CD14-positive monocyte (primary cell): ENCODE measurements around the gene TICRR. TPM values are rescaled to one million over a fixed set of nuclear protein-coding genes. Genes with fewer than 3 reads are reported as not detected.

ENCODE experiments used
- DNase-seq, 3 donors: peaks; one replicate each; pipeline ENCODE4 v3.0.0-alpha.2; 2011 to 2022
- H2AFZ ChIP-seq: 2 replicates; pipeline ENCODE4 v1.6.0; 2012; ENCODE audit warnings: mild to moderate bottlenecking, low read depth, low read length, inconsistent platforms; ENCODE audit not compliant: insufficient read depth, poor library complexity, severe bottlenecking
- H3K27ac ChIP-seq, 2 donors: 1 replicate in 1 of 2; 2 replicates in 1 of 2; pipeline ENCODE4 v1.5.1; 2012 to 2013; ENCODE audit warnings: low read length in 2 of 2, control low read depth in 1 of 2, inconsistent platforms in 1 of 2, low read depth in 1 of 2, mild to moderate bottlenecking in 1 of 2
- H3K27me3 ChIP-seq, 2 donors: one replicate each; pipeline versions ENCODE4 v1.6.0 to v1.6.1; 2011 to 2013; ENCODE audit warnings: low read length in 2 of 2; ENCODE audit not compliant: control insufficient read depth in 2 of 2, insufficient read depth in 2 of 2
- H3K36me3 ChIP-seq, 2 donors: replicated peaks in 1 of 2; 1 replicate in 1 of 2; 2 replicates in 1 of 2; pipeline versions ENCODE4 v1.5.1 to v1.6.1; 2012 to 2013; ENCODE audit warnings: low read length in 2 of 2, control low read depth in 1 of 2, inconsistent platforms in 1 of 2, mild to moderate bottlenecking in 1 of 2; ENCODE audit not compliant: insufficient read depth in 2 of 2, control insufficient read depth in 1 of 2
- H3K4me1 ChIP-seq, 2 donors: 1 replicate in 1 of 2; 2 replicates in 1 of 2; pipeline versions ENCODE4 v1.5.1 to v1.6.1; 2012 to 2013; ENCODE audit warnings: low read length in 2 of 2, control low read depth in 1 of 2, inconsistent platforms in 1 of 2, mild to moderate bottlenecking in 1 of 2, moderate library complexity in 1 of 2; ENCODE audit not compliant: insufficient read depth in 2 of 2, control insufficient read depth in 1 of 2
- H3K4me2 ChIP-seq: replicated peaks from 2 replicates; pipeline ENCODE3; 2012; ENCODE audit warnings: low read length, moderate library complexity, mild to moderate bottlenecking; ENCODE audit not compliant: poor library complexity, severe bottlenecking; ENCODE audit errors: extremely low read depth
- H3K4me3 ChIP-seq, 3 experiments: fragments of 200-600 bp in 1 of 3; sonication (generic) in 1 of 3; replicated peaks in 1 of 3; 1 replicate in 2 of 3; 2 replicates in 1 of 3; pipeline ENCODE4 v1.5.1; 2011 to 2013; ENCODE audit warnings: low read length in 3 of 3, mild to moderate bottlenecking in 3 of 3, control low read depth in 2 of 3, low read depth in 2 of 3, inconsistent platforms in 1 of 3, moderate library complexity in 1 of 3
- H3K79me2 ChIP-seq: 2 replicates; pipeline ENCODE4 v1.6.0; 2012; ENCODE audit warnings: mild to moderate bottlenecking, control low read depth, inconsistent platforms, low read length, moderate library complexity; ENCODE audit not compliant: insufficient read depth
- H3K9ac ChIP-seq: 2 replicates; pipeline ENCODE4 v1.6.0; 2017; ENCODE audit warnings: low read length, mild to moderate bottlenecking; ENCODE audit not compliant: insufficient read depth, poor library complexity, severe bottlenecking
- H3K9me3 ChIP-seq, 2 donors: replicated peaks in 1 of 2; 1 replicate in 1 of 2; 2 replicates in 1 of 2; pipeline versions ENCODE4 v1.5.1 to v1.6.1; 2012 to 2013; ENCODE audit warnings: low read length in 2 of 2, control low read depth in 1 of 2; ENCODE audit not compliant: control insufficient read depth in 1 of 2, insufficient read depth in 1 of 2
- H4K20me1 ChIP-seq: 2 replicates; pipeline ENCODE4 v1.6.0; 2012; ENCODE audit warnings: mild to moderate bottlenecking, low read length, control low read depth, moderate library complexity; ENCODE audit not compliant: insufficient read depth
- H3K27ac Mint-ChIP-seq, 7 donors: one replicate each; pipeline ENCODE4 v1.8.0; 2020; ENCODE audit warnings: mild to moderate bottlenecking in 7 of 7, mixed read lengths in 7 of 7, moderate library complexity in 6 of 7, inconsistent platforms in 2 of 7
- H3K27me3 Mint-ChIP-seq, 3 donors: one replicate each; pipeline ENCODE4 v1.8.0; 2021 to 2022; ENCODE audit warnings: low read depth in 3 of 3, mild to moderate bottlenecking in 3 of 3, mixed read lengths in 3 of 3, moderate library complexity in 3 of 3, inconsistent platforms in 1 of 3
- H3K36me3 Mint-ChIP-seq, 2 donors: one replicate each; pipeline ENCODE4 v1.8.0; 2020; ENCODE audit warnings: mixed read lengths in 2 of 2, inconsistent platforms in 1 of 2, mild to moderate bottlenecking in 1 of 2
- H3K4me1 Mint-ChIP-seq: one replicate; pipeline ENCODE4 v1.8.0; 2020; ENCODE audit warnings: mild to moderate bottlenecking, mixed read lengths
- H3K4me3 Mint-ChIP-seq, 2 donors: one replicate each; pipeline ENCODE4 v1.8.0; 2020; ENCODE audit warnings: mild to moderate bottlenecking in 2 of 2, mixed read lengths in 2 of 2, moderate library complexity in 1 of 2
- H3K9me3 Mint-ChIP-seq, 7 donors: one replicate each; pipeline ENCODE4 v1.8.0; 2020 to 2022; ENCODE audit warnings: mixed read lengths in 7 of 7, mild to moderate bottlenecking in 6 of 7, moderate library complexity in 6 of 7, inconsistent platforms in 2 of 7
- CTCF ChIP-seq: fragments of 200-600 bp; IDR thresholded peaks from one replicate; pipeline ENCODE4 v1.8.0; 2022; ENCODE audit warnings: antibody characterized with exemption, mild to moderate bottlenecking
- whole genome bisulfite sequencing: methylation state at CpG from one replicate; pipeline ENCODE4 v1.1.5; 2013; ENCODE audit warnings: missing lambda C conversion rate; ENCODE audit not compliant: insufficient coverage; 5-methylcytosine and 5-hydroxymethylcytosine counted together
- intact Hi-C, 2 donors: fragments of 100-400 bp; cut with micrococcal nuclease; formaldehyde crosslinking; loops; one replicate each; pipeline versions ENCODE4 v1.15.0 to v1.15.1; 2023
- polyA plus RNA-seq, 3 donors: library from polyadenylated mRNA; depleted of rRNA in 1 of 3; unstranded in 2 of 3; stranded (reverse) in 1 of 3; fragments of 300-500 nt in 2 of 3; fragments of >200 nt in 1 of 3; fragmentation: Illumina TruSeq in 2 of 3; gene quantifications; 1 replicate in 2 of 3; 2 replicates in 1 of 3; pipeline ENCODE4 v1.2.3, GENCODE V29; 2012 to 2021

Gene TICRR
- polyA plus RNA-seq, 3 donors, result not detected

- Mint-ChIP-seq H3K27me3 (peaks cover 9 to 11% (median 10%) of the 10 kb centered on the region in 3 donors), H3K36me3 (no peaks in the 10 kb centered on the region), H3K9me3 (peaks cover 0 to under 1% (median 0%) of the 10 kb centered on the region in 7 donors), H3K27ac (no peak overlapping the region), H3K4me3 (no peak overlapping the region), H3K4me1 (no peaks in the 10 kb centered on the region)
- WGBS, result 100% methylated on average over 6 of the region's 7 CpGs
- H3K27ac ChIP-seq, result no peak overlapping the region
- no peaks in the 10 kb centered on the region for H4K20me1 ChIP-seq
- no peak overlapping the region for H3K4me2 ChIP-seq
- H3K9ac ChIP-seq, result no peak overlapping the region
- intact Hi-C loops, result no loop called here
- no peak for DNase-seq
- no peak overlapping the region for H2AFZ ChIP-seq
- H3K27me3 ChIP-seq, result no peaks in the 10 kb centered on the region
- H3K9me3 ChIP-seq, result no peaks in the 10 kb centered on the region
- no peaks in the 10 kb centered on the region for H3K79me2 ChIP-seq
- H3K4me1 ChIP-seq, result no peaks in the 10 kb centered on the region
- no peaks in the 10 kb centered on the region for H3K36me3 ChIP-seq
- H3K4me3 ChIP-seq, result no peak overlapping the region
- no peak for TF ChIP-seq CTCF
Observed at GRCh38 chr15:89526181-89526580, 49.1 kb upstream of the TICRR start.

- Histone ChIP-seq H3K27me3 (no peaks in the 10 kb centered on the region), H3K9me3 (no peaks in the 10 kb centered on the region), H4K20me1 (no peaks in the 10 kb centered on the region), H3K4me1 (no peaks in the 10 kb centered on the region), H3K27ac (no peak overlapping the region), H3K9ac (no peak overlapping the region), H3K4me2 (no peak overlapping the region), H3K79me2 (no peaks in the 10 kb centered on the region), H2AFZ (no peak overlapping the region), H3K4me3 (no peak overlapping the region), H3K36me3 (no peaks in the 10 kb centered on the region)
- no peaks in the 10 kb centered on the region for H3K4me1 Mint-ChIP-seq
- no peak for DNase-seq
- peaks cover 10 to 11% (median 10%) of the 10 kb centered on the region in 3 donors for H3K27me3 Mint-ChIP-seq
- TF ChIP-seq CTCF, result no peak
- no peak overlapping the region for H3K4me3 Mint-ChIP-seq
- peak overlapping the region in 1 of 7 donors; percentile 34 for H3K27ac Mint-ChIP-seq
- intact Hi-C loops, result no loop called here
- no peaks in the 10 kb centered on the region for H3K9me3 Mint-ChIP-seq
- H3K36me3 Mint-ChIP-seq, result no peaks in the 10 kb centered on the region
- WGBS, result 89% methylated on average over 8 of the region's 10 CpGs
Observed at GRCh38 chr15:89526601-89527441, 48.4 kb upstream of the TICRR start.
